Measurements from ENCODE around the gene BIK. TPM values are rescaled to one million over a fixed set of nuclear protein-coding genes. Genes with fewer than 3 reads are reported as not detected.

The BIK gene
- polyA plus RNA-seq, 1 donor = not detected

Other genes starting within 250 kb of the BIK start
- gene PACSIN2, start 95.6 kb upstream of the BIK start, polyA plus RNA-seq (ENCODE audit: insufficient read length) = 28.3 TPM
- 9.6 TPM for gene TTLL1, start 21.4 kb upstream of the BIK start, polyA plus RNA-seq (ENCODE audit: insufficient read length)
- gene MCAT, start 32.6 kb downstream of the BIK start, polyA plus RNA-seq (ENCODE audit: insufficient read length) = 11.9 TPM
- 72.2 TPM for gene TSPO, start 40.8 kb downstream of the BIK start, polyA plus RNA-seq (ENCODE audit: insufficient read length)
- 15.3 TPM for gene TTLL12, start 76.4 kb downstream of the BIK start, polyA plus RNA-seq (ENCODE audit: insufficient read length)
- gene SCUBE1, start 232.6 kb downstream of the BIK start, polyA plus RNA-seq (ENCODE audit: insufficient read length) = 0.19 TPM